DMS79 (cell line): ENCODE results near the gene GALNT17.

Source experiments
- DNase-seq: peaks from one replicate; lab custom pipeline; 2025; lab: John Stamatoyannopoulos, UW

The GALNT17 gene

DNA sequence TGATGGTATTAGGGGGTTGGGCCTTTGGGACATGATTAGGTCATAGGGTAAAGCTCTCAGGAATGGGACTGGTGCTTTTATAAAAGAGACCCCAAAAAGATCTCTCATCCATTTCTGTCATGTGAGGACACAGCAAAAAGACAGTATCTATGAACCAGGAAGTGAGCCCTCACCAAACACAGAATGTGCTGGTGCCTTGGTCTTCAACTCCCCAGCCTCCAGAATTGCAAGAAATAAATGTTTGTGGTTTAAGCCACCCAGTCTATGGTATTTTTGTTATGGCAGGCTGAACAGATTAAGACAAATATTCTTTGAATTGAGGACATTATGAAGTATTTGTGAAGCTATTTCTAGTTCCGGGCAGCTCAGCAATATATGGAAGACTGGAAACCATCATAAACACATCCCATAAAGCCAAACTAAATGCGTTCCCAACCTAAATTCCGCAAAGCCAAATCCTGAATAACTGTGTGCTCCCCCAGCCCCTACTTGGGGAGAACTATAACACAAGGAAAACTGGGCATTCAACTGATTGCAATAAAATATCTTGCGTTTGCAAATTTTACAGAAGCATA is 153.7 kb downstream of the GALNT17 start:
- DNase-seq = no peak

DNA sequence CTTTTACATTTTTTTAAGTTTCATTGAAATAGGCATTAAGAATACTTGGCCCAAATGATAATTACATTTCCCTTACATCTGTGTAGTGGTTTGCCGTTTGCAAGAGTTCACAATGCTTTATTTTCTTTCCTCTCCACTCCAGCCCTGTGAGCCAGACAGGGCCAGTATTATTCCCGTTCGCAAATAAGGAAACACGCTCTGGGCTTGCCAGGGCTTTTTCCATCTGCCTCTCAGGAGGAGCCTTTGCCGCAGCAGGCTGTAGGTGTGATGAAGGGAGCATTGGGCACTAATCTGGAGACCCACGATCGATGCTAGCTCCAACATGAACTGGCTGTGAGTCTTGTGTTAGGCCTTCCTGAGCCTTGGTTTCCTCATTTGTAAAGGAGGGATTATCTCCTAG is 154.4 kb downstream of the GALNT17 start:
- no peak for DNase-seq

GRCh38 chr7:71286924-71287323 is 155.0 kb downstream of the GALNT17 start:
- DNase-seq = no peak

GRCh38 chr7:71290452-71290851 is 158.5 kb downstream of the GALNT17 start:
- no peak for DNase-seq

GRCh38 chr7:71298378-71298777 is 166.4 kb downstream of the GALNT17 start:
- DNase-seq = no peak

- DNase-seq = no peak
Measured at GRCh38 chr7:71300086-71300485, 168.1 kb downstream of the GALNT17 start.

- no peak for DNase-seq
Measured at GRCh38 chr7:71300603-71301002, 168.7 kb downstream of the GALNT17 start.

GRCh38 chr7:71301167-71301566 is 169.2 kb downstream of the GALNT17 start:
- DNase-seq = no peak

GRCh38 chr7:71303566-71303965 is 171.6 kb downstream of the GALNT17 start:
- no peak for DNase-seq

GRCh38 chr7:71308096-71308495 is 176.2 kb downstream of the GALNT17 start:
- DNase-seq = no peak

DNA sequence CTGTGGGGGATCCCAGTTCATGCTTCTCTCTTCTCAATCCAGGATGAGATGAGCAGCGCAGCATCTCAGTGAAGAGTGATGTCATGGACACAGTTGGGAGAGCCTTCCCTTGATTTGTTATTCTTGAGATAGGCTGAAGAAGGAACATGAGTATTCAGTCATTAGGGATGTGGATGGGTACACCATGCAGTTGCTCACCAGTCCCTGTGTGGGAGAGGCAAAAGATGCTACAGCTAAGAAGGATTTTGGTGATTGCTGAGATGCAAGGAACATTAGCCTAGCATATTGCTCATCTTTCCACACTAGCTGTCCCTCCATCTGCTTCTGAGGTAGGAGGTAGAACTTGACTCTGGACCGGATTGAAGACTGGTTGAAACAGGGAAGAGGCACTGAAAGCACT is 179.6 kb downstream of the GALNT17 start:
- DNase-seq = no peak

GRCh38 chr7:71312755-71313490 is 181.0 kb downstream of the GALNT17 start:
- no peak for DNase-seq

DNA sequence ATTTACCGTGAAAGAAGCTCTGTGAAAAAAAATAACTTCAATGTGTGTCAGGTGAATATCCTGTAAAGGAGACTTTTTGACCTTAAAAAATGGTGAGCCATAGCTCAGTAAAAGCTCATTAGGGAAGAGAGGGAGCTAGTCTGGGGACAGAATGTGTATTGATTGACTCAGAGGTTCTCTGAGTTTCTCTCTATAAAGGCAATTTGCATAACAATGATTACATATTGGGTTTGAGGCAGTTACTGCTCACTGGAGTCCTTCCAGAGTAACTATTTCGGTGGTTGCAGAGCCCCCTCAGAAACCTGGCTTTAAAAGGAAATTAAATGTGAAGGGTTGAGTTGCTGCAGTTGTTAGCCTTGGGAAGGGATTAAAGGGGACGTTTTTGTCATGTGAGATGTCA is 181.6 kb downstream of the GALNT17 start:
- DNase-seq = no peak

GRCh38 chr7:71320916-71321315 is 189.0 kb downstream of the GALNT17 start:
- DNase-seq = no peak

DNA sequence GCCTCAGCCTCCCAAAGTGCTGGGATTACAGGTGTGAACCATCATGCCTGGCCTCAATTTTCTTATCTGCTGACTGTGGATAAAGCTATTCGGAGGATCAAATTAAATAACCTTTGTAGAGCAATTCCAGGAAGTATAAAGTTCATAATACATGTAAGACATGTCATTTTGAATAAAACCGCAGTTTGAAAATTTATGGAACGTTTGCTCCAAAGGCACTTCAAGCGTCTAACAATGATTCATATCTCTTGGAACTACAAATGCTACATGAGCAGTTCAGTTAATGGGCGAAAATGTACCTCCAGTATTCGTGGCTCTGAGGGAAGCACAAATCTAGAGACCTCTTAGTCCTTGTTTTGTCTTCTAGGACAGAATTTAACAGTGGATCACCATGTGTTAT is 190.3 kb downstream of the GALNT17 start:
- no peak for DNase-seq

GRCh38 chr7:71323726-71324125 is 191.8 kb downstream of the GALNT17 start:
- no peak for DNase-seq

DNA sequence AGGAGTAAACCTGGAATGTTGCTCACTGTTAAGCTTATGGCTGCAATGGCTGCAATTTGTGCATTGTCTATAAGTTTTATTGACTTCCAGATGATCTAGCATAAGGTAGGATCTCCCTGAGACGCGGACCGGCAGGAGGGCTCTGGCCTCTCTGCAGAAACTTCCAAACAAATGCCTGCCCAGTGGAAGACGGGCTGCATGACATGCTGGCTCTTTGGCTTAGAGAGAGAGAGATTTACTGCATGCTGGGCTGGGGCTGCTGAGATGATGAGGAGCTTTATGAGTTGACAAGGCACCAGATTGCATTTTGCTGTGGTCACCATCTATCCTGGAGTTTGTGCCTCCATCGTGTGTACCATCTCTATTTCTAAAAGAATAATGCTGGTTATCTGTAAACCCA is 193.2 kb downstream of the GALNT17 start:
- DNase-seq = no peak

- DNase-seq = no peak
Measured at GRCh38 chr7:71326595-71326994, 194.7 kb downstream of the GALNT17 start.

DNA sequence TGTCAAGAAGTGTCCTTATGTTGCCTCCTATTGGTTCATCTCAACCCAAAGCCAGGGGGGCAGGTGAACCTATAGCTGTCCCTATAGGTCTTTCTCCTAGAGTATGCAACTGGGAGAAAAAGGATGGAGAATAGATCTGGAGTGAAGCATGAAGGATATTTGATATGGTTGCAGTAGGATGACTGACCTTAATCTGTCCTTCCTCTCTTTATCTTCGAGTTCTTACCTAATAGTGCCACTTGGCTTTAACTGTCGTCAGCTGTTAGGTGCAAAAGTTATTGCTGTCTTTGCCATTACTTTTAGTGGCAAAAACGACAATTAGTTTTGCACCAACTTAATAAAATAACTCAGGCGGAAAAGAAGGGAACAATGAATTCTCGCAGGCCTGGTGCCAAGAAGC is 196.0 kb downstream of the GALNT17 start:
- DNase-seq = no peak

GRCh38 chr7:71329030-71329660 is 197.2 kb downstream of the GALNT17 start:
- no peak for DNase-seq

GRCh38 chr7:71332207-71332606 is 200.3 kb downstream of the GALNT17 start:
- no peak for DNase-seq

- no peak for DNase-seq
Measured at GRCh38 chr7:71334541-71334940, 202.6 kb downstream of the GALNT17 start.

DNA sequence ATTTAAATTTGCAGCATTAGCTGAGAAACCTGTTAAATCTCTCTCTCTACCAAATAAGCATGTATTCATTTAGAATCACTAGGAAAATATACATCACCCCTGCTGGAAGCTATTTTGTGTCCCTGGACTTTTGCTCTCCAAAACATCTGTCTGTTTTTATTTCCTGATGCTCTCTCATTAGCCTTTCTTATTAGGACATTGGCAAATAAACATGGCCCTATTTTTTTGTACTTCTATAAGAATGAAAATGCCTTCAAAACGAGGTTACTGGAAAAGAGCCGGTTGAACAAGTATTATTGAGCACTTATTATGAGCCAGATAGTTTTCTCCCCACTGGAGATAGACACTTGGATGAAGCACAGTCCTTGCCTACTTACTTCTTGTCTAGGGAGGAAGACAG is 206.9 kb downstream of the GALNT17 start:
- DNase-seq = no peak

DNA sequence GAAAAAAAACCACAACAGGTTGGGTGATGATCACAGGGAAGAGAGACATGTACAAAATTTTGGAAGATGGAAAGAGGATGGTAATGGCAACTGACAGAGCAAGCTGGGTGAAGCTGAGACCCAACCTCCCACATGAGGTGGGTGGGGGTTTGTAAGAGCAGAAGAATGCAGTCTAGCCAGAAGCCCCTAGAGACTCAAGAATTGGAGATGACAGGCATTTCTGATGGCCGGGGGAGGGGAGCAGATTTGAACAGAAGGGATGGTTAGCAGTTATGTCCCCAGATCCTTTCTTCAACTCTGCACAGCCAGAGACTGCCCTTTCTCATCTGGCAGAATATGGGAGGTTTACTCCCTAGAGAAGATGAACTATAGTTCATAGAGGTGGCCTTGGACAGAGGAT is 208.0 kb downstream of the GALNT17 start:
- no peak for DNase-seq
